Measurements from ENCODE around the gene NCEH1. TPM values are rescaled to one million over a fixed set of nuclear protein-coding genes. Genes with fewer than 3 reads are reported as not detected.

Gene NCEH1
- polyA plus RNA-seq, 3 donors = 8.6 to 23.9 (median 20.7) TPM

GRCh38 chr3:172612871-172613678 is 97.8 kb downstream of the NCEH1 start:
- WGBS (ENCODE audit: insufficient coverage) = 100% methylated on average over 5 of the region's 6 CpGs
- H3K27me3 Mint-ChIP-seq (ENCODE audit: low read depth in 3 of 3) = no peaks in the 10 kb centered on the region
- Histone ChIP-seq H3K9me3 (replicated peaks in 1 of 2; ENCODE audit: control insufficient read depth in 1 of 2, insufficient read depth in 1 of 2, low read length in 2 of 2) (peaks cover 13 to 33% of the 10 kb centered on the region in 2 donors), H3K27ac (ENCODE audit: low read depth in 1 of 2, low read length in 2 of 2) (no peak overlapping the region), H3K4me2 (replicated peaks; ENCODE audit: extremely low read depth, low read length, poor library complexity, severe bottlenecking) (no peak overlapping the region), H4K20me1 (ENCODE audit: insufficient read depth, low read length) (no peaks in the 10 kb centered on the region), H3K27me3 (ENCODE audit: control insufficient read depth in 2 of 2, insufficient read depth in 2 of 2, low read length in 2 of 2) (no peaks in the 10 kb centered on the region), H3K36me3 (replicated peaks in 1 of 2; ENCODE audit: control insufficient read depth in 1 of 2, insufficient read depth in 2 of 2, low read length in 2 of 2) (no peaks in the 10 kb centered on the region), H3K4me3 (replicated peaks in 1 of 3; ENCODE audit: low read depth in 2 of 3, low read length in 3 of 3) (no peak overlapping the region), H3K9ac (ENCODE audit: insufficient read depth, low read length, poor library complexity, severe bottlenecking) (no peak overlapping the region), H3K79me2 (ENCODE audit: insufficient read depth, low read length) (no peaks in the 10 kb centered on the region), H2AFZ (ENCODE audit: insufficient read depth, low read depth, low read length, poor library complexity, severe bottlenecking) (no peak overlapping the region), H3K4me1 (ENCODE audit: control insufficient read depth in 1 of 2, insufficient read depth in 2 of 2, low read length in 2 of 2) (peaks cover 0 to 12% of the 10 kb centered on the region in 2 donors)
- no peak overlapping the region for H3K4me3 Mint-ChIP-seq
- H3K36me3 Mint-ChIP-seq = no peaks in the 10 kb centered on the region
- peaks cover 19 to 31% (median 25%) of the 10 kb centered on the region in 7 donors for H3K9me3 Mint-ChIP-seq
- peaks cover 9% of the 10 kb centered on the region for H3K4me1 Mint-ChIP-seq
- DNase-seq = no peak
- intact Hi-C loops (cut with micrococcal nuclease) = no loop called here
- TF ChIP-seq, protein P1, sequence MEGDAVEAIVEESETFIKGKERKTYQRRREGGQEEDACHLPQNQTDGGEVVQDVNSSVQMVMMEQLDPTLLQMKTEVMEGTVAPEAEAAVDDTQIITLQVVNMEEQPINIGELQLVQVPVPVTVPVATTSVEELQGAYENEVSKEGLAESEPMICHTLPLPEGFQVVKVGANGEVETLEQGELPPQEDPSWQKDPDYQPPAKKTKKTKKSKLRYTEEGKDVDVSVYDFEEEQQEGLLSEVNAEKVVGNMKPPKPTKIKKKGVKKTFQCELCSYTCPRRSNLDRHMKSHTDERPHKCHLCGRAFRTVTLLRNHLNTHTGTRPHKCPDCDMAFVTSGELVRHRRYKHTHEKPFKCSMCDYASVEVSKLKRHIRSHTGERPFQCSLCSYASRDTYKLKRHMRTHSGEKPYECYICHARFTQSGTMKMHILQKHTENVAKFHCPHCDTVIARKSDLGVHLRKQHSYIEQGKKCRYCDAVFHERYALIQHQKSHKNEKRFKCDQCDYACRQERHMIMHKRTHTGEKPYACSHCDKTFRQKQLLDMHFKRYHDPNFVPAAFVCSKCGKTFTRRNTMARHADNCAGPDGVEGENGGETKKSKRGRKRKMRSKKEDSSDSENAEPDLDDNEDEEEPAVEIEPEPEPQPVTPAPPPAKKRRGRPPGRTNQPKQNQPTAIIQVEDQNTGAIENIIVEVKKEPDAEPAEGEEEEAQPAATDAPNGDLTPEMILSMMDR (IDR thresholded peaks at IDR 0.05) = no peak
- H3K27ac Mint-ChIP-seq = no peak overlapping the region

DNA sequence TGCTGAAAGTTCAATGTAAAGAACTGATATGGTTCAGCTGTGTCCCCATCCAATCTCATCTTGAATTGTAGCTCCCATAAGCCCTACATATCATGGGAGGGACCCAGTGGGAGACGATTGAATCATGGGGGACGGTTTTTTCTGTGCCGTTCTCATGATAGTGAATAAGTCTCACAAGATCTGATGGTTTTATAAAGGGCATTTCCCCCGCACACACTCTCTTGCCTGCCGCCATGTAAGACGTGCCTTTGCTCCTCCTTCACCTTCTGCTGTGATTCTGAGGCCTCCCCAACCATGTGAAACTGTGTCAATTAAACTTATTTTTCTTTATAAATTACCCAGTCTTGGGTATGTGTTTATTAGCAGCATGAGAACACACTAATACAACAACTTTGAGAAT is 101.1 kb downstream of the NCEH1 start:
- TF ChIP-seq, protein P1 (IDR thresholded peaks at IDR 0.05) = no peak
- Mint-ChIP-seq H3K27me3 (ENCODE audit: low read depth in 3 of 3) (no peaks in the 10 kb centered on the region), H3K4me1 (peaks cover 8% of the 10 kb centered on the region), H3K27ac (no peak overlapping the region), H3K9me3 (peaks cover 19 to 31% (median 24%) of the 10 kb centered on the region in 7 donors), H3K4me3 (no peak overlapping the region), H3K36me3 (no peaks in the 10 kb centered on the region)
- Histone ChIP-seq H3K27me3 (ENCODE audit: control insufficient read depth in 2 of 2, insufficient read depth in 2 of 2, low read length in 2 of 2) (no peaks in the 10 kb centered on the region), H3K4me3 (replicated peaks in 1 of 3; ENCODE audit: low read depth in 2 of 3, low read length in 3 of 3) (no peak overlapping the region), H3K27ac (ENCODE audit: low read depth in 1 of 2, low read length in 2 of 2) (no peak overlapping the region), H3K9ac (ENCODE audit: insufficient read depth, low read length, poor library complexity, severe bottlenecking) (no peak overlapping the region), H2AFZ (ENCODE audit: insufficient read depth, low read depth, low read length, poor library complexity, severe bottlenecking) (no peak overlapping the region), H3K4me2 (replicated peaks; ENCODE audit: extremely low read depth, low read length, poor library complexity, severe bottlenecking) (no peak overlapping the region), H3K79me2 (ENCODE audit: insufficient read depth, low read length) (no peaks in the 10 kb centered on the region), H4K20me1 (ENCODE audit: insufficient read depth, low read length) (no peaks in the 10 kb centered on the region), H3K9me3 (replicated peaks in 1 of 2; ENCODE audit: control insufficient read depth in 1 of 2, insufficient read depth in 1 of 2, low read length in 2 of 2) (peaks cover 13 to 31% of the 10 kb centered on the region in 2 donors), H3K36me3 (replicated peaks in 1 of 2; ENCODE audit: control insufficient read depth in 1 of 2, insufficient read depth in 2 of 2, low read length in 2 of 2) (no peaks in the 10 kb centered on the region), H3K4me1 (ENCODE audit: control insufficient read depth in 1 of 2, insufficient read depth in 2 of 2, low read length in 2 of 2) (peaks cover 0 to 2% of the 10 kb centered on the region in 2 donors)
- no peak for DNase-seq
- no CpG with 5 or more reads among the region's 6 CpGs for WGBS (ENCODE audit: insufficient coverage)
- intact Hi-C loops (cut with micrococcal nuclease) = no loop called here

Data from CD14-positive monocyte (primary cell).